ENCODE measurements around the gene ALKBH5. TPM values are rescaled to one million over a fixed set of nuclear protein-coding genes. Genes with fewer than 3 reads are reported as not detected.

The ALKBH5 gene
- total and polyA plus RNA-seq, 9 of the 15 experiments (the other 6 are each of a cell fraction or from before 2014, with no cell fraction given): 11.4 to 70.0 (median 47.4) TPM

GRCh38 chr17:18184143-18185031, 759 bp downstream of the ALKBH5 start (continued):
- TF ChIP-seq, protein P1, sequence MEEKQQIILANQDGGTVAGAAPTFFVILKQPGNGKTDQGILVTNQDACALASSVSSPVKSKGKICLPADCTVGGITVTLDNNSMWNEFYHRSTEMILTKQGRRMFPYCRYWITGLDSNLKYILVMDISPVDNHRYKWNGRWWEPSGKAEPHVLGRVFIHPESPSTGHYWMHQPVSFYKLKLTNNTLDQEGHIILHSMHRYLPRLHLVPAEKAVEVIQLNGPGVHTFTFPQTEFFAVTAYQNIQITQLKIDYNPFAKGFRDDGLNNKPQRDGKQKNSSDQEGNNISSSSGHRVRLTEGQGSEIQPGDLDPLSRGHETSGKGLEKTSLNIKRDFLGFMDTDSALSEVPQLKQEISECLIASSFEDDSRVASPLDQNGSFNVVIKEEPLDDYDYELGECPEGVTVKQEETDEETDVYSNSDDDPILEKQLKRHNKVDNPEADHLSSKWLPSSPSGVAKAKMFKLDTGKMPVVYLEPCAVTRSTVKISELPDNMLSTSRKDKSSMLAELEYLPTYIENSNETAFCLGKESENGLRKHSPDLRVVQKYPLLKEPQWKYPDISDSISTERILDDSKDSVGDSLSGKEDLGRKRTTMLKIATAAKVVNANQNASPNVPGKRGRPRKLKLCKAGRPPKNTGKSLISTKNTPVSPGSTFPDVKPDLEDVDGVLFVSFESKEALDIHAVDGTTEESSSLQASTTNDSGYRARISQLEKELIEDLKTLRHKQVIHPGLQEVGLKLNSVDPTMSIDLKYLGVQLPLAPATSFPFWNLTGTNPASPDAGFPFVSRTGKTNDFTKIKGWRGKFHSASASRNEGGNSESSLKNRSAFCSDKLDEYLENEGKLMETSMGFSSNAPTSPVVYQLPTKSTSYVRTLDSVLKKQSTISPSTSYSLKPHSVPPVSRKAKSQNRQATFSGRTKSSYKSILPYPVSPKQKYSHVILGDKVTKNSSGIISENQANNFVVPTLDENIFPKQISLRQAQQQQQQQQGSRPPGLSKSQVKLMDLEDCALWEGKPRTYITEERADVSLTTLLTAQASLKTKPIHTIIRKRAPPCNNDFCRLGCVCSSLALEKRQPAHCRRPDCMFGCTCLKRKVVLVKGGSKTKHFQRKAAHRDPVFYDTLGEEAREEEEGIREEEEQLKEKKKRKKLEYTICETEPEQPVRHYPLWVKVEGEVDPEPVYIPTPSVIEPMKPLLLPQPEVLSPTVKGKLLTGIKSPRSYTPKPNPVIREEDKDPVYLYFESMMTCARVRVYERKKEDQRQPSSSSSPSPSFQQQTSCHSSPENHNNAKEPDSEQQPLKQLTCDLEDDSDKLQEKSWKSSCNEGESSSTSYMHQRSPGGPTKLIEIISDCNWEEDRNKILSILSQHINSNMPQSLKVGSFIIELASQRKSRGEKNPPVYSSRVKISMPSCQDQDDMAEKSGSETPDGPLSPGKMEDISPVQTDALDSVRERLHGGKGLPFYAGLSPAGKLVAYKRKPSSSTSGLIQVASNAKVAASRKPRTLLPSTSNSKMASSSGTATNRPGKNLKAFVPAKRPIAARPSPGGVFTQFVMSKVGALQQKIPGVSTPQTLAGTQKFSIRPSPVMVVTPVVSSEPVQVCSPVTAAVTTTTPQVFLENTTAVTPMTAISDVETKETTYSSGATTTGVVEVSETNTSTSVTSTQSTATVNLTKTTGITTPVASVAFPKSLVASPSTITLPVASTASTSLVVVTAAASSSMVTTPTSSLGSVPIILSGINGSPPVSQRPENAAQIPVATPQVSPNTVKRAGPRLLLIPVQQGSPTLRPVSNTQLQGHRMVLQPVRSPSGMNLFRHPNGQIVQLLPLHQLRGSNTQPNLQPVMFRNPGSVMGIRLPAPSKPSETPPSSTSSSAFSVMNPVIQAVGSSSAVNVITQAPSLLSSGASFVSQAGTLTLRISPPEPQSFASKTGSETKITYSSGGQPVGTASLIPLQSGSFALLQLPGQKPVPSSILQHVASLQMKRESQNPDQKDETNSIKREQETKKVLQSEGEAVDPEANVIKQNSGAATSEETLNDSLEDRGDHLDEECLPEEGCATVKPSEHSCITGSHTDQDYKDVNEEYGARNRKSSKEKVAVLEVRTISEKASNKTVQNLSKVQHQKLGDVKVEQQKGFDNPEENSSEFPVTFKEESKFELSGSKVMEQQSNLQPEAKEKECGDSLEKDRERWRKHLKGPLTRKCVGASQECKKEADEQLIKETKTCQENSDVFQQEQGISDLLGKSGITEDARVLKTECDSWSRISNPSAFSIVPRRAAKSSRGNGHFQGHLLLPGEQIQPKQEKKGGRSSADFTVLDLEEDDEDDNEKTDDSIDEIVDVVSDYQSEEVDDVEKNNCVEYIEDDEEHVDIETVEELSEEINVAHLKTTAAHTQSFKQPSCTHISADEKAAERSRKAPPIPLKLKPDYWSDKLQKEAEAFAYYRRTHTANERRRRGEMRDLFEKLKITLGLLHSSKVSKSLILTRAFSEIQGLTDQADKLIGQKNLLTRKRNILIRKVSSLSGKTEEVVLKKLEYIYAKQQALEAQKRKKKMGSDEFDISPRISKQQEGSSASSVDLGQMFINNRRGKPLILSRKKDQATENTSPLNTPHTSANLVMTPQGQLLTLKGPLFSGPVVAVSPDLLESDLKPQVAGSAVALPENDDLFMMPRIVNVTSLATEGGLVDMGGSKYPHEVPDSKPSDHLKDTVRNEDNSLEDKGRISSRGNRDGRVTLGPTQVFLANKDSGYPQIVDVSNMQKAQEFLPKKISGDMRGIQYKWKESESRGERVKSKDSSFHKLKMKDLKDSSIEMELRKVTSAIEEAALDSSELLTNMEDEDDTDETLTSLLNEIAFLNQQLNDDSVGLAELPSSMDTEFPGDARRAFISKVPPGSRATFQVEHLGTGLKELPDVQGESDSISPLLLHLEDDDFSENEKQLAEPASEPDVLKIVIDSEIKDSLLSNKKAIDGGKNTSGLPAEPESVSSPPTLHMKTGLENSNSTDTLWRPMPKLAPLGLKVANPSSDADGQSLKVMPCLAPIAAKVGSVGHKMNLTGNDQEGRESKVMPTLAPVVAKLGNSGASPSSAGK (IDR thresholded peaks at IDR 0.05): peak; percentile 79
- no peak for TF ChIP-seq SRSF7 (optimal IDR thresholded peaks at IDR 0.05; ENCODE audit: low read depth, low read length)
- TF ChIP-seq POLR2AphosphoS2 (IDR thresholded peaks at IDR 0.05; ENCODE audit: low read length): no peak
- no peak for TF ChIP-seq MCM7 (IDR thresholded peaks at IDR 0.05)
- peak; percentile 37; the same call in 1 of the 2 replicates for TF ChIP-seq SIN3B (IDR thresholded peaks at IDR 0.05; ENCODE audit: low read depth)
- TF ChIP-seq TEAD4 (IDR thresholded peaks at IDR 0.05; ENCODE audit: low read length): no peak
- TF ChIP-seq TEAD4 (CRISPR knock-in tag; IDR thresholded peaks at IDR 0.05; ENCODE audit: borderline replicate concordance): 0 out of 2 replicates have a peak, but pooled peaks have one; percentile 62
- TF ChIP-seq USF1 (CRISPR knock-in tag; IDR thresholded peaks at IDR 0.05): peak; percentile 65
- TF ChIP-seq NRF1 (conservative IDR thresholded peaks at IDR 0.05 in 1 of 2, IDR thresholded peaks at IDR 0.05 in 1 of 2): peak; percentile 31 to 35; a peak in 2 of 4 replicates
- no peak for TF ChIP-seq BHLHE40 (IDR thresholded peaks at IDR 0.05; ENCODE audit: low read length)
- no peak for TF ChIP-seq ZNF431 (CRISPR knock-in tag; IDR thresholded peaks at IDR 0.05)
- TF ChIP-seq TFAP4 (CRISPR knock-in tag; IDR thresholded peaks at IDR 0.05; ENCODE audit: borderline replicate concordance): peak; percentile 79
- no peak for TF ChIP-seq MTA2 (IDR thresholded peaks at IDR 0.05; ENCODE audit: low read depth)
- no peak for TF ChIP-seq SREBF1 (IDR thresholded peaks at IDR 0.05; ENCODE audit: borderline replicate concordance, low read depth, low read length)
- TF ChIP-seq KDM5B (IDR thresholded peaks at IDR 0.05; ENCODE audit: insufficient replicate concordance, low read depth, low read length): peak; percentile 52
